Ovary (tissue), 3 donors: ENCODE measurements around the gene MIOS.

Source experiments
- CTCF ChIP-seq, 3 donors: fragments of 450-650 bp in 2 of 3; fragments of 200-600 bp in 1 of 3; IDR thresholded peaks; one replicate each; pipeline versions ENCODE4 v1.5.1 to v1.8.0; 2016 to 2022; ENCODE audit warnings: antibody characterized with exemption in 3 of 3, mild to moderate bottlenecking in 1 of 3
- EP300 ChIP-seq: sonication (generic); formaldehyde crosslinking; IDR thresholded peaks from one replicate; pipeline ENCODE4 v1.6.1; 2017; ENCODE audit warnings: antibody characterized with exemption
- donor health status: DM: no; HTN: no; CAD: no.

GRCh38 chr7:7640221-7641128 lies 73.8 kb downstream of the MIOS start, which contains the start of gene UMAD1:
- TF ChIP-seq EP300 (no peak), CTCF (IDR thresholded peaks at IDR 0.05) (peak in 1 of 3 donors; percentile 8)
